Activated T-helper 17 cell treated with anti-CD3 and anti-CD28 coated beads, Interleukin-2, amount 50 U/mL, for 72 hours (primary cell): ENCODE results near the gene HTR1D. TPM values are rescaled to one million over a fixed set of nuclear protein-coding genes. Genes with fewer than 3 reads are reported as not detected.
A peak's percentile ranks its signal among the peaks of the same experiment; 100 is the strongest.

Source experiments
- ATAC-seq: fragments of 150-1000 bp; cut with Tn5 transposase; replicated peaks from 2 replicates; pipeline ENCODE4 v1.10.0; 2021; ENCODE audit warnings: mild to moderate bottlenecking, moderate library complexity
- H3K27ac Mint-ChIP-seq: one replicate; pipeline ENCODE4 v1.8.0; 2022; ENCODE audit warnings: mixed read lengths
- H3K27me3 Mint-ChIP-seq: one replicate; pipeline ENCODE4 v1.8.0; 2022; ENCODE audit warnings: mixed read lengths
- H3K36me3 Mint-ChIP-seq: one replicate; pipeline ENCODE4 v1.8.0; 2022; ENCODE audit warnings: low read depth, mild to moderate bottlenecking, mixed read lengths
- H3K4me1 Mint-ChIP-seq: one replicate; pipeline ENCODE4 v1.8.0; 2022; ENCODE audit warnings: mixed read lengths
- H3K4me3 Mint-ChIP-seq: one replicate; pipeline ENCODE4 v1.8.0; 2022; ENCODE audit warnings: mild to moderate bottlenecking, mixed read lengths
- H3K9me3 Mint-ChIP-seq: one replicate; pipeline ENCODE4 v1.8.0; 2022; ENCODE audit warnings: mixed read lengths
- total RNA-seq, 2 donors: library from RNA; stranded (reverse); gene quantifications; one replicate each; pipeline ENCODE4 v1.2.3, GENCODE V29; 2022

HTR1D gene
- total RNA-seq, 2 donors from 2014 or later, result not detected

DNA sequence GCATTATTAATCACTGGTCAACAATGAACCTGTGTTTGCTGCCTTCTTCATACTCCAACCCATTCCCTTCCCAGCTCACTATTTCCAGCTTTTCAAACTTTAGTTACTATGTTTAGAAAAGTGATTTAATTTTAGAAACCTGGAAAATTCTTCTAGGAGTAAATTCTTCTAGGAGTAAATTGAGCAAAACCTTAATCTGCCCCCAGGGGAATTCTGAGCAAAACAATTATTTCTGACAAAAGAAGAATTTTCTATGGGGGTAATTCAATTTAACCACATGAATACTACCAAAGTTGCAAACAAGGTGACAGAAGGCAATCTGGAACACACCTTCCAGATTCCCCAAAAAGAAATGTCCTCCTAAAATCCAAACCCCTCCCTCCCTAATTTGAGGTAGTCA lies 50.4 kb downstream of the HTR1D start:
- no peaks in the 10 kb centered on the region for H3K36me3 Mint-ChIP-seq
- H3K9me3 Mint-ChIP-seq, result no peaks in the 10 kb centered on the region
- H3K4me1 Mint-ChIP-seq, result peaks cover 14% of the 10 kb centered on the region
- no peaks in the 10 kb centered on the region for H3K27me3 Mint-ChIP-seq
- H3K4me3 Mint-ChIP-seq, result peak overlapping the region; percentile 85
- no peak overlapping the region for H3K27ac Mint-ChIP-seq
- no peak for ATAC-seq

GRCh38 chr1:23163395-23163794 lies 53.9 kb downstream of the HTR1D start:
- no peak for ATAC-seq
- no peak overlapping the region for H3K27ac Mint-ChIP-seq
- H3K4me3 Mint-ChIP-seq, result no peak overlapping the region
- no peaks in the 10 kb centered on the region for H3K9me3 Mint-ChIP-seq
- no peaks in the 10 kb centered on the region for H3K36me3 Mint-ChIP-seq
- H3K4me1 Mint-ChIP-seq, result peaks cover 12% of the 10 kb centered on the region
- no peaks in the 10 kb centered on the region for H3K27me3 Mint-ChIP-seq

GRCh38 chr1:23159963-23160877 lies 57.1 kb downstream of the HTR1D start:
- Mint-ChIP-seq H3K27me3 (no peaks in the 10 kb centered on the region), H3K27ac (no peak overlapping the region), H3K36me3 (no peaks in the 10 kb centered on the region), H3K9me3 (no peaks in the 10 kb centered on the region), H3K4me1 (peaks cover 12% of the 10 kb centered on the region), H3K4me3 (no peak overlapping the region)
- no peak for ATAC-seq

GRCh38 chr1:23156940-23157339 lies 60.4 kb downstream of the HTR1D start:
- no peak for ATAC-seq
- Mint-ChIP-seq H3K4me1 (peaks cover 11% of the 10 kb centered on the region), H3K36me3 (no peaks in the 10 kb centered on the region), H3K9me3 (no peaks in the 10 kb centered on the region), H3K27me3 (no peaks in the 10 kb centered on the region), H3K4me3 (no peak overlapping the region), H3K27ac (no peak overlapping the region)

DNA sequence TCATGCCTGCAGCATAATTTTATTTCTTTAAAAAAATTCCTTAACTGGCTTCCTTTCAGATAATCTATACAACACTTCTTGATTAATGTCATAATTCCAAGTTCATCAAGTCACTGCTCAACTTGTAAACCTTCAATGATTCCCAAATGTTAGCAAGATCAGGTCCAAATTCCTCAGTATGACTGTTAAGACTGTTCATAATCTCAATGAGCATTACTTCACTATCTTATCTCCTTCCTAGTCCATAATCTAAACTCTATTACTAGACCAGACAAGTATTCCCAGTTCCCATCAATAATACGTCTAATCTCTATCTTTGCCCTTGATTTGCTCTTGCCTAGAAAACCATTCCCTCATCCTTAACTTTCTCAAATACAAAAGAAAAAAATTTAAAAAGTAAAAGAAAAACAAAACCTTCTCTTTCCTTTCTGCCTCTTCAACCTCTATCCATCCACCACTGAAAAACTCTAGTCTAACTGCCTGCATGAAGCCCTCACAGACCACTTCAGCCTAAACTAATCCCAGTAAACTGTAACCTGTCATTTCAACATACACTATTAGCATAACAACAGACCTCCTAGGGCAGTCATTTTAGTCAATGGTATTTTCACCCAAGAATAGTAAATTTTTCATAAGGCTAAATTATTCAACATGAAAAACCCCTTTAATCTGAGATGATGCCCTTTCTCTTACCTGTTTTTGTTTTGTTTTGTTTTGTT lies 64.2 kb downstream of the HTR1D start:
- ATAC-seq, result no peak
- no peak overlapping the region for H3K4me3 Mint-ChIP-seq
- peaks cover 3% of the 10 kb centered on the region for H3K36me3 Mint-ChIP-seq
- no peaks in the 10 kb centered on the region for H3K9me3 Mint-ChIP-seq
- no peaks in the 10 kb centered on the region for H3K27me3 Mint-ChIP-seq
- peaks cover 12% of the 10 kb centered on the region for H3K4me1 Mint-ChIP-seq
- H3K27ac Mint-ChIP-seq, result no peak overlapping the region

- ATAC-seq, result no peak
- Mint-ChIP-seq H3K27me3 (no peaks in the 10 kb centered on the region), H3K27ac (no peak overlapping the region), H3K36me3 (peaks cover 9% of the 10 kb centered on the region), H3K4me1 (peaks cover 17% of the 10 kb centered on the region), H3K9me3 (no peaks in the 10 kb centered on the region), H3K4me3 (no peak overlapping the region)
Observed at GRCh38 chr1:23150742-23151141, 66.6 kb downstream of the HTR1D start.

- peaks cover 9% of the 10 kb centered on the region for H3K36me3 Mint-ChIP-seq
- peaks cover 17% of the 10 kb centered on the region for H3K4me1 Mint-ChIP-seq
- no peaks in the 10 kb centered on the region for H3K9me3 Mint-ChIP-seq
- no peak overlapping the region for H3K4me3 Mint-ChIP-seq
- no peak for ATAC-seq
- no peak overlapping the region for H3K27ac Mint-ChIP-seq
- no peaks in the 10 kb centered on the region for H3K27me3 Mint-ChIP-seq
Observed at GRCh38 chr1:23150125-23150524, 67.2 kb downstream of the HTR1D start.

DNA sequence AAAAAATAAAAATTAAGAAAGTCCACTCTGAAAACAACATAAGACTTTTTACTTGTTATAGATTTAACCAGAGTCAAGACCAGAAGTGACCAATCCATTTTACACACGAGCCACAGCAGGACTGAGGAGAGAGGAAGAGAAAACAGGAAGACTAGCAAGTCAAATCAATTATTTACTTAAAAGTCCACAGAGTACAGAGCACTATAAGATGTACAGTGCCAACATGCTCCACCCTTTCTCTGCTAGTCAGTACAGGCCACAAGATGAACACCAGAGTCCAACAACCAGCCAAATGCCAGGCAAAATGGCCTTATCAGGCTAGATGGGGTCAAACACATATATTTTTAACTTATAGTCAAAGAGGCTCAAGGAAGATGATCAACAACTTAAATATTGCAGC lies 68.2 kb downstream of the HTR1D start:
- no peak overlapping the region for H3K27ac Mint-ChIP-seq
- no peak for ATAC-seq
- H3K4me3 Mint-ChIP-seq, result no peak overlapping the region
- H3K36me3 Mint-ChIP-seq, result peaks cover 9% of the 10 kb centered on the region
- peaks cover 12% of the 10 kb centered on the region for H3K4me1 Mint-ChIP-seq
- no peaks in the 10 kb centered on the region for H3K27me3 Mint-ChIP-seq
- H3K9me3 Mint-ChIP-seq, result no peaks in the 10 kb centered on the region

DNA sequence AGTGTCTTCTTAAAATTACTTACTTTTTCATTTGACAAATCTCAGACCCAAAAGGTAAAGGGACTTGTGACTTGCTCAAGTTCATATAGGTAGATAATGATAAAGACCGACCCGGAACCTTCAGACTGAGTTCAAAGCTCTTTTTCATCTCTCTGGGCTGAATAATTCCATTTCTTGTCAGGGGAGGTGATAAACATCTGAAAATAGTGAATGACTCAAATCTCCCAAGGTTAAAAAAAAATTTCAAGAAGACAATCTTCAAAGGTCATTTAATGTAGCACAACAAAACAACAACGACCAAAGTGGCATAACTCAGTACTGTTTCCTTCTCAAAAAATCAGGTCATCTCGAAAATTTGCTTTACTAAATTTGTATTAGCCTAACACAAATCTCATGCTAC lies 69.2 kb downstream of the HTR1D start:
- Mint-ChIP-seq H3K9me3 (no peaks in the 10 kb centered on the region), H3K4me3 (peak overlapping the region; percentile 67), H3K4me1 (peaks cover 12% of the 10 kb centered on the region), H3K36me3 (peaks cover 9% of the 10 kb centered on the region), H3K27me3 (no peaks in the 10 kb centered on the region), H3K27ac (peak overlapping the region; percentile 91)
- peak; percentile 95 for ATAC-seq

Other genes with a start within 250 kb of the HTR1D start
- gene LACTBL1, start 244.6 kb downstream of the HTR1D start, total RNA-seq, result not detected
- not detected for gene TEX46, start 201.7 kb downstream of the HTR1D start, total RNA-seq
- gene KDM1A, start 198.0 kb downstream of the HTR1D start, total RNA-seq, result 10 to 100 TPM; 22.5 to 45.3 TPM
- gene LUZP1, start 48.6 kb downstream of the HTR1D start, total RNA-seq, result 10 to 100 TPM; 14.8 to 22.0 TPM
- gene HNRNPR, start 126.8 kb upstream of the HTR1D start, total RNA-seq, result 100 to 1,000 TPM; 110 to 193 TPM
- gene ZNF436, start 152.3 kb upstream of the HTR1D start, total RNA-seq, result 10 to 100 TPM in 1 of 2 donors, 1 to 10 TPM in 1; 4.7 to 10.7 TPM
- gene TCEA3, start 207.2 kb upstream of the HTR1D start, total RNA-seq, result 10 to 100 TPM in 1 of 2 donors, 1 to 10 TPM in 1; 1.3 to 33.2 TPM